Upper lobe of left lung (tissue), 6 donors: ENCODE measurements around the gene AURKA. TPM values are rescaled to one million over a fixed set of nuclear protein-coding genes. Genes with fewer than 3 reads are reported as not detected.
A peak's percentile ranks its signal among the peaks of the same experiment; 100 is the strongest.

Source experiments
- ATAC-seq, 2 donors: fragments of 200-7000 bp; cut with Tn5 transposase; one replicate each; pipeline ENCODE4 v1.9.1; 2022; ENCODE audit warnings: mild to moderate bottlenecking in 2 of 2, moderate library complexity in 2 of 2; ENCODE audit not compliant: low FRiP score in 2 of 2
- DNase-seq, 2 donors: peaks; one replicate each; pipeline ENCODE4 v3.0.0-alpha.2; 2019 to 2020
- H3K27ac ChIP-seq, 4 donors: fragments of 200-600 bp; sonication (generic); one replicate each; pipeline ENCODE4 v1.5.1; 2016 to 2019
- H3K27me3 ChIP-seq, 4 donors: fragments of 200-600 bp; sonication (generic); one replicate each; pipeline ENCODE4 v1.5.1; 2017 to 2019
- H3K36me3 ChIP-seq, 4 donors: fragments of 200-600 bp; sonication (generic); one replicate each; pipeline ENCODE4 v1.5.1; 2016 to 2019
- H3K4me1 ChIP-seq, 4 donors: fragments of 200-600 bp; sonication (generic); one replicate each; pipeline ENCODE4 v1.5.1; 2018 to 2019
- H3K4me3 ChIP-seq, 4 donors: fragments of 200-600 bp; sonication (generic); one replicate each; pipeline ENCODE4 v1.5.1; 2017 to 2019; ENCODE audit warnings: mild to moderate bottlenecking in 2 of 4, moderate library complexity in 1 of 4
- H3K9me3 ChIP-seq, 4 donors: fragments of 200-600 bp; sonication (generic); one replicate each; pipeline ENCODE4 v1.5.1; 2018 to 2019
- EP300 ChIP-seq, 4 donors: sonication (generic); formaldehyde crosslinking; IDR thresholded peaks; one replicate each; pipeline ENCODE4 v1.5.1; 2017; ENCODE audit warnings: antibody characterized with exemption in 4 of 4, control low read depth in 2 of 4
- POLR2A ChIP-seq, 4 donors: fragments of 450-650 bp; IDR thresholded peaks; one replicate each; pipeline ENCODE4 v1.5.1; 2016 to 2017; ENCODE audit warnings: antibody characterized with exemption in 4 of 4, mild to moderate bottlenecking in 2 of 4
- POLR2AphosphoS5 ChIP-seq, 2 donors: sonication (generic); formaldehyde crosslinking; IDR thresholded peaks; one replicate each; pipeline ENCODE4 v1.5.1; 2017; ENCODE audit warnings: antibody characterized with exemption in 2 of 2
- WGBS, 2 donors: methylation state at CpG; one replicate each; pipeline ENCODE4 v1.1.5; 2017 to 2018; 5-methylcytosine and 5-hydroxymethylcytosine counted together
- total RNA-seq, 6 donors: library from RNA; depleted of rRNA in 4 of 6; stranded (reverse); fragments of >200 nt in 4 of 6; gene quantifications; one replicate each; pipeline versions ENCODE4 v1.1.0 to v1.2.1, GENCODE V29; 2016 to 2021
- TF ChIP-seq, protein P1 (sequence below), 6 experiments: fragments of 450-650 bp in 4 of 6; fragments of 200-600 bp in 2 of 6; sonication (generic) in 2 of 6; IDR thresholded peaks; one replicate each; pipeline ENCODE4 v1.5.1; 2016 to 2019; ENCODE audit warnings: antibody characterized with exemption in 6 of 6
- donor health status: DM: no; HTN: no; CAD: no; lungs with moderate emphysema.
- donor health status: DM: no; HTN: yes; CAD: no; lungs with severe emphysema.

Gene AURKA
- total RNA-seq, 6 donors from 2014 or later = 0.44 to 3.9 (median 3.3) TPM; not detected in 1

DNA sequence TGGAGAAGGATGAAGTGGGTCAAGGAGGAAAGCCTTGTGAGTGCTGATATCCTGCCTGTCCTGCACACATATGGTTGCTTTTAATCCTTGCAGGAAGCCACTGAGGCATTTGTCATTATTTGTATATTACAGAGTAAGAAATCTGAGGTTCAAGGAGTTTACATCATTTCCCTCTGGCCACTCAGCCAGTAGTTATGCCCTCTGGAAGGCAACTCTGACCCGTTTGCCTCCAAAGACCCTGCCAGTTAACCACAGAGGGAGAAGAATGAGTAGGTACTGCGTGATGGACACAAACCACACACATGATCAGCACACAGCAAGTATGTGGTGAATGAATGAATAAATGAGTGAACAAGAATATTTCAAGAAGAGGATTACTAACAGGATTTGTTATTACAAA is 41.2 kb downstream of the AURKA start:
- H3K9me3 ChIP-seq = no peaks in the 10 kb centered on the region
- no peak for ATAC-seq

GRCh38 chr20:56348746-56349145 is 43.3 kb downstream of the AURKA start:
- Histone ChIP-seq H3K4me1 (peaks cover 0 to 11% (median 5%) of the 10 kb centered on the region in 4 donors), H3K36me3 (no peaks in the 10 kb centered on the region), H3K9me3 (no peaks in the 10 kb centered on the region), H3K27me3 (peaks cover 0 to 9% (median 0%) of the 10 kb centered on the region in 4 donors), H3K4me3 (no peak overlapping the region), H3K27ac (no peak overlapping the region)
- no peak for TF ChIP-seq POLR2A (IDR thresholded peaks at IDR 0.05)
- TF ChIP-seq, protein P1, sequence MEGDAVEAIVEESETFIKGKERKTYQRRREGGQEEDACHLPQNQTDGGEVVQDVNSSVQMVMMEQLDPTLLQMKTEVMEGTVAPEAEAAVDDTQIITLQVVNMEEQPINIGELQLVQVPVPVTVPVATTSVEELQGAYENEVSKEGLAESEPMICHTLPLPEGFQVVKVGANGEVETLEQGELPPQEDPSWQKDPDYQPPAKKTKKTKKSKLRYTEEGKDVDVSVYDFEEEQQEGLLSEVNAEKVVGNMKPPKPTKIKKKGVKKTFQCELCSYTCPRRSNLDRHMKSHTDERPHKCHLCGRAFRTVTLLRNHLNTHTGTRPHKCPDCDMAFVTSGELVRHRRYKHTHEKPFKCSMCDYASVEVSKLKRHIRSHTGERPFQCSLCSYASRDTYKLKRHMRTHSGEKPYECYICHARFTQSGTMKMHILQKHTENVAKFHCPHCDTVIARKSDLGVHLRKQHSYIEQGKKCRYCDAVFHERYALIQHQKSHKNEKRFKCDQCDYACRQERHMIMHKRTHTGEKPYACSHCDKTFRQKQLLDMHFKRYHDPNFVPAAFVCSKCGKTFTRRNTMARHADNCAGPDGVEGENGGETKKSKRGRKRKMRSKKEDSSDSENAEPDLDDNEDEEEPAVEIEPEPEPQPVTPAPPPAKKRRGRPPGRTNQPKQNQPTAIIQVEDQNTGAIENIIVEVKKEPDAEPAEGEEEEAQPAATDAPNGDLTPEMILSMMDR (IDR thresholded peaks at IDR 0.05) = no peak
- whole genome bisulfite sequencing, 2 donors = 4 to 10% methylated on average over 3 of the region's 3 CpGs
- DNase-seq (no peak), ATAC-seq (no peak)

More for the DNA sequence above, 41.2 kb downstream of the AURKA start:
- H3K4me3 ChIP-seq = no peak overlapping the region
- H3K27ac ChIP-seq = no peak overlapping the region
- DNase-seq = no peak
- TF ChIP-seq POLR2A (IDR thresholded peaks at IDR 0.05) = no peak
- no peak for TF ChIP-seq POLR2AphosphoS5 (IDR thresholded peaks at IDR 0.05)
- no peak for TF ChIP-seq EP300 (IDR thresholded peaks at IDR 0.05)
- TF ChIP-seq, protein P1 (IDR thresholded peaks at IDR 0.05) = no peak
- H3K4me1 ChIP-seq = peaks cover 0 to 5% (median 0%) of the 10 kb centered on the region in 4 donors
- 58 to 70% methylated on average over 2 of the region's 2 CpGs for WGBS, 2 donors
- H3K27me3 ChIP-seq = no peaks in the 10 kb centered on the region
- H3K36me3 ChIP-seq = no peaks in the 10 kb centered on the region

DNA sequence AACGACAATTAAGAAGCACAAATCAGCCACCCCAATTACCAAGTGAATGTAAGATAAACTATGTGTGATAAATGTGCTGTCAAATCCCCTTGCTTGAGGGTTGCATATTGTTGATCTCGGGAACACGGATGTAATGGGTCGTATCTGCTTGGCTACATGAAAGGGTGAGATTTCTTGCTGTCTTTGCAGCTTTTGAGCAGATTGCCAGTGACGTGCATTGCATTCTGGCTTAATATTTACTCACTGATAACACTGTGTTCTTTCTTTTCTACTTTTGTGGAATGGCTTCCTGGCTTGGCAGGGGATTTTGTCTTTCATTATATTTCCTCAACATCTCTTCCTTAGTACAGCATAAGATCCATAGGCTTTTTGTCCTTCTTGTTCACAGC is 43.7 kb downstream of the AURKA start:
- no peak overlapping the region for H3K4me3 ChIP-seq
- no peak for ATAC-seq
- WGBS, 2 donors = 9 to 13% methylated on average over 5 of the region's 5 CpGs
- peaks cover 0 to 12% (median 7%) of the 10 kb centered on the region in 4 donors for H3K4me1 ChIP-seq
- H3K9me3 ChIP-seq = no peaks in the 10 kb centered on the region
- peaks cover 0 to 9% (median 0%) of the 10 kb centered on the region in 4 donors for H3K27me3 ChIP-seq
- no peak for DNase-seq
- TF ChIP-seq EP300 (IDR thresholded peaks at IDR 0.05) (no peak), POLR2A (IDR thresholded peaks at IDR 0.05) (no peak), POLR2AphosphoS5 (IDR thresholded peaks at IDR 0.05) (no peak)
- TF ChIP-seq, protein P1 (IDR thresholded peaks at IDR 0.05) = no peak
- H3K27ac ChIP-seq = no peak overlapping the region
- no peaks in the 10 kb centered on the region for H3K36me3 ChIP-seq

GRCh38 chr20:56347628-56348304 is 44.2 kb downstream of the AURKA start:
- TF ChIP-seq, protein P1 (IDR thresholded peaks at IDR 0.05) = no peak
- TF ChIP-seq POLR2A (IDR thresholded peaks at IDR 0.05) (no peak), EP300 (IDR thresholded peaks at IDR 0.05) (no peak), POLR2AphosphoS5 (IDR thresholded peaks at IDR 0.05) (no peak)
- ATAC-seq (no peak), DNase-seq (peak in 1 of 2 donors; percentile 47)
- H3K4me1 ChIP-seq = peaks cover 0 to 12% (median 7%) of the 10 kb centered on the region in 4 donors
- 45 to 53% methylated on average over 13 of the region's 13 CpGs for WGBS, 2 donors
- no peaks in the 10 kb centered on the region for H3K36me3 ChIP-seq
- peaks cover 0 to 9% (median 0%) of the 10 kb centered on the region in 4 donors for H3K27me3 ChIP-seq
- H3K27ac ChIP-seq = no peak overlapping the region
- H3K9me3 ChIP-seq = no peaks in the 10 kb centered on the region
- no peak overlapping the region for H3K4me3 ChIP-seq

- Histone ChIP-seq H3K4me3 (no peak overlapping the region), H3K27ac (no peak overlapping the region), H3K9me3 (no peaks in the 10 kb centered on the region), H3K27me3 (peaks cover 0 to 9% (median 0%) of the 10 kb centered on the region in 4 donors), H3K36me3 (no peaks in the 10 kb centered on the region), H3K4me1 (peaks cover 0 to 12% (median 7%) of the 10 kb centered on the region in 4 donors)
- ATAC-seq (no peak), DNase-seq (no peak)
- WGBS, 2 donors = 80 to 85% methylated on average over 8 of the region's 8 CpGs
- TF ChIP-seq EP300 (IDR thresholded peaks at IDR 0.05) (no peak), POLR2A (IDR thresholded peaks at IDR 0.05) (no peak), POLR2AphosphoS5 (IDR thresholded peaks at IDR 0.05) (no peak)
- TF ChIP-seq, protein P1 (IDR thresholded peaks at IDR 0.05) = no peak
These were observed 46.1 kb downstream of the AURKA start for GRCh38 chr20:56345911-56346310.
